Measurements from ENCODE around the gene NOS1AP. TPM values are rescaled to one million over a fixed set of nuclear protein-coding genes. Genes with fewer than 3 reads are reported as not detected.

Gene NOS1AP
- total RNA-seq, 1 donor from 2014 or later, result 2.1 TPM

DNA sequence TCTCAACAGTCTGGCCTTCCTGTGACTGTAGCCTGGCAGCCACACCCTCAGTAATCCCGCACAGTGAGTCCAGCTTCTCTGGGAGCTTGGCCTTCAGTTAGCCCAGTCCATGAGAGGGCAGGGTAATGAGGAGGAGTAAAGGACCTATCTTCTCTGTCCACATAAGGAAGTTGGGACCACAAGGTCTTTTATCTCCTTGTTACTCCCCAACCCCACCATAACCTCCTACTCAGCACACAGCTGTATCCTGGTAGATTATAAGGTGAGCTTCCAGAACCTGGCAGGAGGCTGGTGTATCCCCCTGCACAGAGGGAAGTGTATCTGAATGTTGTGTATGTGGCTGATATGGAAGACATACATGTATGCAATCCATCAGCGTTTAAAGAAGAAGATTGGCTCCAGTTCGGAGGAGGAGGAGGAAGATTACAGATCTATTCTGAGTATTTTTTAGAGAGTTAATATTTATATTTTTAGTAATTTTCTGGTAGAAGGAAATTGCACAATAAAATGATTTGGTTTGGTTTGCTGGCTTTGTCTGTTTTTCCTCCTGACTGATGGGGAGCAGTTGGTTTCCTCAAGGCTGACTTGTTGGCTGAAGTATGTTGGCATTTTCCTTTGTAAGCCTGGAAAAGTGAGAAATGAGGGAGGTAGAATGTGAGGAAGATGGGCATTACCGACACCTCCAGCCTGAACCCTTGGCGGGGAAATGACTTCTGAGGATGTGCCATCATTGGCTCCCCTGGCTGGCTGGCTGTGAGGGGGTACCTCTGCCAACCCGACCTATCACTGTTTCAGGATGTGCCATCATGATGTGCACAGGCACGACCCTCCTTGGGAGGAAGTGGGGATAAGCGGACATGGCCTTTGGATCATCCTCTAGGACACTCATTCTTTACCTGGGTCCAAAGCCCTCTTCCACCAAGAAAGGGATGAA, 317.1 kb downstream of the NOS1AP start:
- DNase-seq, result no peak

DNA sequence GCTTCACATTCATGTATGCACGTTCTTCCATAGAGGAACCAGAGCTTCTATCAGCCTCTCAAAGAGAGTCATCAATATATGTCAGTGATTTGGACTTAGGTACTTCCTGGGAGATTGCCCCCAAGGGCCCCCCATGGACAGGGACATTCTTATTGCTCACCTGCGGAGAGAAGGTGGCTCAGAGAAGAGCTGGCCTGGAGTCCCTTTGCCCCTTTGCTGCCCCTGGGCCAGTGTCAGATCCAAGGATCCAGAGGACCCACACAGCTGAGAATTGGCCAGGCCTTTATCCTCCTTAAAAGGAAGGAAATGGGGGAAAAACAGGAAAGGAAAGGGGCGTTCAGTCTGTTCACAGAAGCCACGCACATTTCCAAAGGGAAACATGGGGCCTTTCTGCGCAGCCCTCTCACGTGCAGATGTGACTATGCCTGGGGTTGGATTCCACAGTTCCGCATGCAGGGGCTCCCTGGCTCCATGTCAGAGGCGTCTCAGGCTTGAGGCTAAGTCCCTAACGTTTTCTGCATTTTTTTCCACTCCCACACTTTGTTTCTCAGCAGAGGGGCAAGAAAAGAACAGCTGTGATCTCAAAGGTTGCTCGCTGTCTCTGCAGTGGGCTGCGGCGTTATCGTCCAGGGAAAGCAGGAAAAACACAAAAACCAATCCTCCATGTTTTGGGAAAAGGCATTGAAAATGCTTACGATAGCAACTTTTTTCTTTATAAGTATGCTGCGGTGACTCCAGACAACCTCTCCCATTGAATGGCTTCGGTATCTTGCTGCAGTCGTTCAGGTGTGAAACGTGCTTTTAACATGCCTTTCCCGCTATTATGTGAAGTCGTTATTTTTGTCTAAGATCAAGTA, 318.0 kb downstream of the NOS1AP start:
- DNase-seq, result no peak

DNA sequence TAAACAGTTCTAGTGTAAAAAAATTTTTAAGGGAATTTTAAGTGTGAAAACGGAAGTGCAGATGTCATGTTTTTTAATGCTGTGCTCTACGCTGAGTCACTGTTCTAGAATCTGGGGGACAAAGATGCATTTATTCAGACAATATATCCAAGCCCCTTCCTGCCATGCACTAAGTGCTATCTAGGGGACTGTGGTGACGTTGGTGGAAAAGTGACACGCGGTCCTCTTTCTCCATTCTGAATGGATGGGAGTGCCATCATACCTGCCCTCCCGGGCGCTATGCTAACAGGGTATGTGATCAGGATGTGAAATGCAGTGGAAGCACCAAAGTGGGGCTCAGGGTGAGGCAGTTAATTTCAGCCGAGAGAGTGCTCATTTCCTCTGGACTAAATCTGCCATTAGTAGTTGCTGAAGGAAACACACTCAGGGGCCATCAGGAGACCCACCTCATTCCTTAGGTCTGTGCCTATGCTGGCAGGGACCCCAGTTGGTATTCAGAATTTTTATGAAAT, 318.6 kb downstream of the NOS1AP start:
- no peak for DNase-seq

DNA sequence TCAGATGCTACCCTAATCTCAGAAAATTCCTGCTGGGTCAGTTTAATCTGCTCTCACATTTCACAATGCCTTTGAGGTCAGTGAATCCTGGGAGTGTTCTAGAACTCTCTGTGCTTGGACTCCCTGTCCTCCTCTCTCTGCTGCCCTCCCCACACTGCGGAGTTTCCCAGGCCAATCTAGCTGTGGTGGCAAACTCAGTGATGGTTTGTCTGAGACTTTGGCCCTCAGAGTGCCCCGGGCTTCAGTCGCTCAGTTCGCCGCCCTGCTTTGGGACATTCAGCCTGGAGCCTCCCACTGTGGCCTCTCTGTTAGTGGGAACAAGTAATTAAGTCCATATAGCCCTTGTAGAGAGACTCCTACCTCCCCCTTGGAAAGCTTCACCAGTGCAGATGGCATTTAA, 319.1 kb downstream of the NOS1AP start:
- DNase-seq, result no peak

DNA sequence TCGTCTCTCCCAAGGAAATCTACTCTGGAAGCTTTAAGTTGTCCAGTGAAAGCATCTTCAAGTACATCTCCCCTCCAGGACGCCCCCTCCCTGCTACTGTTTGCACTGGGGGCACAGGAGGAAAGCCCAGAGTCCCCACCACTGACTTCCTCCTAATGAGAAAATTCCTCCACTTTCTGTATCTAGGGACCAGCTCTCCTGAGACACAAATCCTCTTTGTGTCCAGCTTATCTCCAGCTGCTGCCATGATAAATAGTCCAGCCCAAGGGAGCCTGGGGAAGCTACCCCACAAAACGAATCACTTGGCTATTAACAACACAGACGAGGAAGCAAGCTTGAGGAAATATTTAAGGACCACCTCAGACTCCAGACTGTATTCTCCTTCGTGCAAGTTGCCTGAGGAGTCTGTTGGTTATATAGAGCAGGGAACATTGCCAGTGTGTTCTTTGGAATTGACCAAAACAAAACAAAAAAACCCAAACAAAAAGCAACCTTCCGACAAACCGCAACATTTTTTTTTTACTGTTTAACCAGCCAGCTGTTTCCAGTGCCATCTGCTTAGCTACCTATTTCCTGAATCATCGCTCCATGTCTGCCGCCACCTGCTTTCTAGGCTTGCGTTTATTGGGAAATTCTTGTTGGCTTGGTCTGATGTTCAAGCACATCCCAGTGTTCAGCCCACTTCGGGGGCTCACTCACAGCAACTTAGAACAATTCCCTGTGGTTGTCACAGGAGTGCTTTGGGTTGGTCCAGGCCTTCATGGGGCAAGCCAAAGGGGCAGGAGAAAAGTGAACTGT, 319.7 kb downstream of the NOS1AP start:
- DNase-seq, result no peak

DNA sequence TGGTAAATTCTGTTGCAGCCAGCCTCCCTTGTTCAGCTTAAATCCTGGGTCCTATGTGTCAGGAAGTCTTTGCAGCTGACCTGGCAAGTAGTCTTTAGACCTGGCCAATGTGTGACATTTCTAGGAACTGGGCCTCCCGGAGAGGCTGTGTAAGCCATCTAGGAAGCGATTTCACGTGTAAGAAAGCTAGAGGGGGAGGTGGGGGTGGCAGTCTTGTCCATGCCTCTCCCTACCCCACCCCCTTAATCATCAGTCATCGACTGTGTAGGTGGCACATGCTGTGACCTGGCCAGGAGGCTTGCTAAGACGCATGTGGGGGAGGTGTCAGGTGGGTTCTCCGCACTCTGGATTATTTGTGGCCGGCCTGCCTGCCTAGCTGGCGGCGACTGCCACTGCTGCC, 320.5 kb downstream of the NOS1AP start:
- DNase-seq, result no peak

DNA sequence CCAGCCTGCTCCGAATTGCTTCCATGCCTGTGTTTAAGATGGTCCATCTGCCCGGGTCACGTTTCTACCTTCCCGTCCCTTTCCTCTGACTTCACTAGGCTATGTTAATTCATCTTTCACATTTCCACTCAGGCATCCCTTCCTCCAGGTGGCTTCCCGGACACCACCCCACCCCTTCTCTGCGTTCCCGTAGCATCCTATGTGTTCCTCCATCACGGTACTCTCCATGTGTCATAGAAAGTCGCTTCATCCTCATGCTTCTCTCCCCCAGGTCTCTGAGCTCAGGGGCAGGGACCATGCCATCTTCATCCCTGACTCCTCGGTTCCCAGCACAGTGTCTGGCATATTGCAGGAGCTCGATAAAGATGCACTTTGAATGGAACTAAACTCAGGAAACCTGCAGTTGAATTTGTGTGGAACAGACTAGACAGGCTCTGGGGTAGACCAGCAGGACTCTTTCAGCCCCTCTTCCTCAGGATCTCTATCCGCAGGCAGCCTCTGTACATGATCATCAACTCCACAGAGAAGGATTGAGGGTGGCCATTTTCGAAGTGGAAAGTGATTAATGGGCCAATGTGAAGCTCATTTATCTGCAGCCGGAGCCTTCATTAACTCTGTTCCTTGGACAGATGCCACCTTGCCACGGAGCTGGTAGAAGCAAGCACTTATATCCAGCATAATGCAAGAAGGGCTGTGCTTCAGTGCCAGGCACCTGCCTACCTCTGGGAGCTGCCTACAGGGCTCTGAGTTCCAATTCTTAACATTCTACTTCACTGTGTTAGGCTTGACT, 321.1 kb downstream of the NOS1AP start:
- no peak for DNase-seq

DNA sequence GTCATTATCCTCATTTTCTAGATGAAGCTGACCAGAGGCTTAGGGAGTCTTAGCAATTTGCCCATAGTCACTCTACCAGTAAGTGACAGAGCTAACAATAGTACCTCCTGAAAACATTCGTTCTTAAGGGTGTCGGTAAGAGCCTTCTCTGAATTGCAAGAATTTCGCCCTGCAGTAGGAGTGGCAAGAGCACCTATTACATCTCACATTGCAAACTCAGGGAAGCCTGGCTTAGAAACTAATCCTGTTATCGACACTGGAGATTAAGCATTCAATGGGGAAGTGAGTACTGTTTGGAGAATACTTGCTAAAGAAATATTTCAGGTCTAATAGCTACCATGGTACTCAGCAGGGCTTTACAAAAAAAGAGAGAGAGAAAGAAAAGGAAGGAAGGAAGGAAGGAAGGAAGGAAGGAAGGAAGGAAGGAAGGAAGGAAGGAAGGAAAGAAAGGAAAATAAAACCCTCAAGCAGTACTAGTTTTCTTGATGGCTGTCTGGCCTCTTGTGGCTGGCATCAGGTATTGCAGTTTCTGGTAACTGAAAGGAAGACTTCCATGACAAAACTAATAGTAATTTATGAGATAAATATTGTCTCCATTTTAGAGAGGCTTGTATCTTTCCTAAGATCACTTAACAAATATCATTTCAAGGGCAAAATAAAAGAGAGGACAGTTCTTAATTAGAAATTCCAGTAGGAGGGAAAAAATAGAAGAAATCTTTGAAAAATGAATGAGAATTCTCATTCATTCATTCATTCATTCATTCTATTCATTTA, 322.5 kb downstream of the NOS1AP start:
- DNase-seq, result no peak

DNA sequence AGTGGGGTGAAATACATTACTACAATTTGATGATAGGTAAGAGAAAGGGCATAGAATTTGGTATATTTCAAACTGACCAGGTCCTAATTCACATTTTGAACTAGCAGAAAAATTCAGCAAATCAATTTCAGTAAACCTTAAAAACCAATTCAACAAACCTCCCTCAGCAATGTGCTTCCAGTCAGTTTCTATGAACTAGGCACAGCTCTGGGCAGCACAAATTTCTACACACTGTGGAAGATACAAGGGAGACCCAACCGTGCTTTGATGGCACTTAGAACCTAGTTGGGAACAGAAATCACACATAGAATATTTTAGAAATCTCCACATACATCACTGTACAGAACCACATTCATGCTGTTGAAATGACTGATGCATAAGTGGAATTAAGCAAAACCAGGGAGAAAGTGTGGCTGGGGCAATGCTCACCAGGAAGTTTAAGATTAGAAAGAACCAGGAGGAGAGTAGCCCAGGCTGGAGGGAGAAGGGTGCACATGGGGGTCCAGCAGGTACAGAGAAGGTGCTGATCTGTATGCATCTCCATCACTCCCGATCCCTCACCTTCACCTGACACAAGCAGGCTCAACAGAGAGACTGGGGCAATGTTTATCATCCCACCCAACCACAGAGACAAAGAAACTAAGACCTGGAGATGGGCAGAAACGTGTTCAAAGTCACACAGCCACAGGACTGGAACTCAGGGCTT, 326.9 kb downstream of the NOS1AP start:
- DNase-seq, result no peak

DNA sequence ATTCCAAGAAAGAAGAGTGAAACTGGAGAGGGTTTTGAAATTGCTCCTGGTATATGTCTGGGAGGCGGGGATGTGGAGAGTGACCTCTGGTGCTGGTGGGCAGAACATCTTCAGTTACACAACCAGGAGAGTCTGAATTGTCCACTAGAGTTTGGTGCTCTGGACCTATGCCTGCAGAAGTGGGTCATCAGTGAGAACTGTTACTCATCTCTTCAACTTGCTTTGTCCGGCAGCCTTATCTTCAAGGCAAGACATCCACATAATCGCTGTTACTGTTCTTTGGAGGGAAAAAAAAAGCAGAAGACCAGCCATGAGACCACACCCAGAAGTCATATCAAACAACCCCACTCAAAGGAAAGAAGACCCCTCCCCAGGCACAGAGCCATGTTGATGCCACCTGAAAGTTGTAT, 327.6 kb downstream of the NOS1AP start:
- no peak for DNase-seq

DNA sequence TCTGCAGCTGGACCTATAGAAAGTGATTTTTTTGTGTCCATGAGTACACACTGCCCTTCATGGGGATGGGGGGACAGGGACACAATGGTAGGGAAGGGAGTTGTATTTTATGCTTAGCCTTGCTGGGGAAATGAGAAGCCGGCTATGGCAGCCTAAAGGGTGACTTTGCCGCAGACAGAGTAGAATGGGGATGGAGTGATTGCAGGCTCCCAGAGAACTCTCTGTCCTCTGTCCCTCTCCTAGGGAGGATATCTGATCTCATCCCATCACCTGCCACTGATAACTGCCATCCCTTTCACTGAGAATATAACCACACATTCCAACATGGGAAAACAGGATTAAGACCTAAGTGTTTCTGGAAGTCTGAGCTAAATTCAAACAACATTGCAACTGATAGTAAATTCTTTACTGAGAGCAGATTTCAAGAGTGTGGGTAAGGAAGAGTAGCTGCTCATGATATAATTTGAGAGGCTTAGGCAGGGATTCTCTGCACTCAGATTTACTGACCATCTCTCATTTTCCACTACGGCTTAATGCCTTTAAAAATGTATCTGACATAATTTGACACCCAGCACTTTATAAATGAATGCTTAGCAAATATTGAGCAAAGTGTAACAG, 328.6 kb downstream of the NOS1AP start:
- DNase-seq, result no peak

DNA sequence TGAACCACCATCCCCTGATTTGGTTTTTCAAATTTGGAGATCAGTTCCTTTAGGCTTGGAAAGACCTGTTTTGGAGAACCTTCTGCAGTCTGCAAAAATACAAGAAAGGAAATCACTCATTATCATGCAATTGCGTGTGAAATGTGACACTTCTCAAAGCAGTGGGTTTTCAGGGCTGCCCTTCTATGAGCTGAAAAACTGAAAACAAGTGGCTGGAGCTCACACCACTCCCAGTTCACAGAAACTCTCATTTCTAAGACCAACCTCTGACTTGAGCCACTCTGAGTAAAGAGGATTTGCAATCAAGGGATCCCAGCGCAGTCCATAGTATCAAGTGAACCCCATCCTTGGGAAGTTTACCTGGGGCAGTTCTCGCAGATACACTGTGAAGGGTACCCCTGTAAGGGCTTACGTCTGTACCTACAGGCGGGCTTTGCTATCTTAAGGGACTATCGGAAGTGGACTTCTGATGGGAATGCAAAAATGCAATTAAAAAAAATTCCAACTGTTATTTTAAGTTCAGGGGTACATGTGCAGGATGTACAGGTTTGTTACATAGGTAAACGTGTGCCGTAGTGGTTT, 329.6 kb downstream of the NOS1AP start:
- DNase-seq, result no peak

DNA sequence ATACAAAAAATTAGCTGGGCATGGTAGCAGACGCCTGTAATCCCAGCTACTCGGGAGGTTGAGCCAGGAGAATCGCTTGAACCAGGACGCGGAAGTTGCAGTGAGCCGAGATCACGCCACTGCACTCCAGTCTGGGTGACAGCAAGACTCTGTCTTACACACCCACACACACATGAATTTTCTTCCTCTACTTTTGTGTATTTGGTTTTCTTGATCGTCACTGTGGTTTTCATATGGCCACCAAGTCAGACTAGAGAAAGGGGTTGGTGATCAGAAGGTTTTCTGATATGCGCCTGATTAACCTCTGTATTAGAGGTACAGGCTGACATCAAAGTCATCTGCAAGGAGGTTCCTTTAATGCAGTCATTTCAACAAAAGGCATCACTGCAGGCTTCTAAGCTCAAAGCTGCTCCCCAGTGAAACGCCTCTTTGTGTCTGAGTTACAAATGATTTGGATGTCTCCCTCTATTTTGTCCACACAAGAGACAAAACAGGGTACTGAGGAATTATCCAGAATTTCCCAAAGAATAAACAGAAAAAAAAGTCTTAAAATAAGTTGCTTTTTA, 331.4 kb downstream of the NOS1AP start:
- no peak for DNase-seq

DNA sequence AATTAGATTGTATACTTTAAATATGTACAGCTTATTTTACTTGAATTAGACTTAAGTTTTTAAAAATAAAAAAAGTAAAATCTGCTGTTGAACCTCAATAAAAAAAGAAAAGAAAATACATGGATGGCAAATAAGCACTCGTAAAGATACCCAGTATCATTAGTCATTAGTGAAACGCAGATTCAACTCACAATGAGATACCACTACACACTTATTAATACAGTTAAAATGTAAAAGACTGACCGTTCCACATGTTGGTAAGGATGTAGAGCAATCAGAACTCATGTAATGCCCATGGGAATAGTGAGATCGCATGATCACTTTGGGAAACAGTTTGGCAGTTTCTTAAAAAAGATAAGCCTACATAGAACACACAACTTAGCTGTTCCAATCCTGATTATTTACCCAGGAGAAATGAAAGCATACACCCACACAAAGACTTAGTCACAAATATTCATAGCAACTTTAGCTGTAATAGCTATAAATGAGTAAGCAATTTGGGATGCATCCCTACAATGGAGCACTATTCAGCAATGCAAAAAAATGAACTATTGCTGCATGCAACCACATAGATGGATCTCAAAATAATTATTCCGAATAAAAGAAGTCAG, 335.2 kb downstream of the NOS1AP start:
- no peak for DNase-seq

DNA sequence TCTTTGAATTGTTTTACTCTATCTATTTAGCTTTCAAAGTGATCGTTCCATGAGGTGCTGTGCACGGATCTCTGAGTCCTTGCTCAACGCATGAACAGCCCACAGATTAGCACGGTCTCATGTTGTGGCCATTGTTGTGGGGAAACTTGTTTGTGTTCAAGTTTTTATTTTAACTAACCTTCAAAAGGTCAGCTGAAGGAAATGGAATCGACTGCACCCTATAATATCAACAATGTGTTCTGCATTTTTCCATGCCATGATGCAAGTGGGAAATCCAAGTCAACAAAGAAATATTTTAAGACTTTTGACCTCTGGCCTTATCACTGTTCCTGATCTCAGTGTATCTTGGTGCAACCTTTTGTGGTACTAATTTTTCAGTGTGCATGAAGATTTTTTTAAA, 336.3 kb downstream of the NOS1AP start:
- no peak for DNase-seq

DNA sequence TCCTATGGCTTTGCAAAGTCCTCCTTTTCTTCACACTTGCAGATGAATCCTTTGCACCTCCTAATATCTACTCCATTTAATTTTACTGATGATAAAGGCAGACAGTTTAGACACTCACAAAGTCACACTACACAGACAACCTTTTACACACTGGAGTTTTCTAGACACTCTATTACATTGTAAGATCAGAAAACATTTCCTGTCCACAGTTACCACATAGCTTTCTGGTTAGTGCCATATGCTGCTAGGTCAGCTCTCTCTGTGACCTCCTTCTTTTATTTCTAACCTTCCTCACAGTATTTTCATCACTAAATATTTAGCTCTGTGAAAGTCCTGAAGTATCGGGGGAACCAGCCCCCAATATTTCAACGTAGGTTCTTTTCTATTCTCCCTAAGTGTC, 337.3 kb downstream of the NOS1AP start:
- no peak for DNase-seq

DNA sequence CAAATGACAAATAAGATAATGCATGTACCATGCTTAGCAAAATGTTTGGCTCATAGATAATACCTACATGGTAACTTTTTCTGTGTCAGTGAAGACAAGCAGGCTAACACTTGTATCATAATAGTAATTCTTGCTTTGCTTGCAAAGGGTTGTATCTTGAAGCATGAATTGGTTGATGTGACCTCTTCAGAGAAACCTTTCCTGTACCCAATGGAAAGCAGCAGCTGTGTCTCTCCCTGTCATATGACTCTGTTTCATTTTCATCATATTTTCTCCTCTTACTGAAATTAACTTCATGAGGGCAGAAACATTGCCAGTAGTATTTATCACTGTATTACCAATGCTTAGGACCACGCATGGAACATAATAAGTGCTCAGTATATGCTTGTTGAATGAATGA, 338.0 kb downstream of the NOS1AP start:
- DNase-seq, result no peak

DNA sequence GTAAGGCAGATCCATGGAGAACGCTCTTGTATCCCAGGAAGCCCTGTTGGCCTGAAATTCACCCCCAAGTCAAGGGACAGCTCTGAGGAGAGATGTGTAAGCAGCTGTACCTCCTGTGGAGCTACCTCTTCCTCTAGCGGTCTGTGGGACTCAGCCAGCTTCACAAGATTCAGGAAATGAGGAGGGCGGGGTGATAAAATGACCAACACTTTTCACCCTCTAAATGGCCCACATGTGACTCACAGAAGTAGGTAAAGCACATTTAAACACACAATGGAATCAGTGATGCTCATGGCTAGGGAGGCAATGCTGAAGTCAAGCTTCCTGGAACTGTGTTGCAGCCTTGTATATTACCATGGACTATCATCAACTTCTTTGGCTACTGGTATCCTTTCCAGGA, 342.5 kb downstream of the NOS1AP start, which contains the start of gene SH2D1B:
TSS of gene SH2D1B (minus strand) at position 135 of the 400 bp plus-strand sequence. CDS start at position 15, 120 bp downstream.
- DNase-seq, result no peak

All from skin of body (tissue), 2 donors.